ENCODE data around the gene PQBP1. TPM values are rescaled to one million over a fixed set of nuclear protein-coding genes. Genes with fewer than 3 reads are reported as not detected.
A peak's percentile ranks its signal among the peaks of the same experiment; 100 is the strongest.

Gene PQBP1
- total RNA-seq, 1 donor from 2014 or later = 114 TPM

DNA sequence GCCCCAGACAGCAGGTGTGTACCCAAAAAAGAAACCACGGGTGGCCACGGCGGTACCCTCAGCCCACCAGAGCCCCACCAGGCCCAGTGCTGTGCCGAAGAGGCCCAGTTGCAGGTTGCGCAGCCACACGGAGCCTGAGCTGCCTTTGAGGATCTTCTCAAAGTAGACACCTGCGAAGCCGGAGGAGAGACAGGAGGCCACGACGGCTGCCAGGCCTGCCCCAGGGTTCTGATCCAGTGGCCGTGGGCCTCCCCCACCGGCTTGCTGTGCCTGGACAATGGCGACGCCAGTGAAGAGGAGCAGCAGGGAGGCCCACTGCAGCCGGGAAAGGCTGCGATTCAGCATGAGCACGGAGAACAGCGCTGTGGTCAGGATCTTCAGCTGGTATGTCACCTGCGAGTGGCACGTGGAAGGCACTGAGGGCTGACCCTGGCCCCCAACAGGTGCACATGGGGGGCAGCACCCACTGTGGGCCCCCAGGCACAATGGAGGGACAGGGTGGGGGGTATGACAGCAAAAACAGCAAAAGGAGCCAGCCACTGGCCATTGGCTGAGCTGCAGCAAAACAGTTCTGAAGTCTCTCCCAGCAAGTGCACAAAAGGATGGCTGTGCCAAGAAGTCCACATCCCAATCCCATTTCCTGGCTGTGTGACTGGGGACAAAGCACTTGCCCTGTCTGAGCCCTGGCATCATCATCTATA lies 7.5 kb downstream of the PQBP1 start:
- H3K27ac Mint-ChIP-seq = no peak overlapping the region
- intact Hi-C loops (cut with micrococcal nuclease) = no loop called here
- no peak overlapping the region for H3K4me3 Mint-ChIP-seq
- no peaks in the 10 kb centered on the region for H3K27me3 Mint-ChIP-seq
- H3K4me1 Mint-ChIP-seq = peaks cover 3% of the 10 kb centered on the region
- H3K9me3 Mint-ChIP-seq = no peaks in the 10 kb centered on the region
- peaks cover 33% of the 10 kb centered on the region for H3K36me3 Mint-ChIP-seq (ENCODE audit: low read depth)
- no peak for DNase-seq

DNA sequence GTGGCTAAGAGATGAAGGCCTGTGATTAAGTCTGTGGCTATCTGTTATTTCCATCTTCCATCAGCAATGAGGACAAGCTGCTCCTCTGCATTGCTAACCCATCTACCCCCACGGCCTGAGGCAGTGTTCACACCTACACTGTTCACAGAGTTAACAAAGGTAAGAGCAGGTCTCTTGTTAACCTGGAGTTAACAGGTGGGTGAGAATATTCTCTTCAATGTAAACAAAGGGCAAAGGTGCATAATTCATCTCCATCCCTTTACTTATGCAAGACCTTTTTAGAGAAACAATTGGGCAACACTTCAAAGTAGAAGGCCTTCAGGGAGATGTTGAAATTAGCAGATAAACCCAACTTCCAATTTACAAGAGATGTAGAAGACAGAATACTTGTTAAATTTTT lies 10.9 kb downstream of the PQBP1 start:
- intact Hi-C loops (cut with micrococcal nuclease) = no loop called here
- Mint-ChIP-seq H3K9me3 (no peaks in the 10 kb centered on the region), H3K4me3 (no peak overlapping the region), H3K4me1 (peaks cover 22% of the 10 kb centered on the region), H3K27me3 (no peaks in the 10 kb centered on the region), H3K36me3 (ENCODE audit: low read depth) (peaks cover 29% of the 10 kb centered on the region), H3K27ac (no peak overlapping the region)
- no peak for DNase-seq

DNA sequence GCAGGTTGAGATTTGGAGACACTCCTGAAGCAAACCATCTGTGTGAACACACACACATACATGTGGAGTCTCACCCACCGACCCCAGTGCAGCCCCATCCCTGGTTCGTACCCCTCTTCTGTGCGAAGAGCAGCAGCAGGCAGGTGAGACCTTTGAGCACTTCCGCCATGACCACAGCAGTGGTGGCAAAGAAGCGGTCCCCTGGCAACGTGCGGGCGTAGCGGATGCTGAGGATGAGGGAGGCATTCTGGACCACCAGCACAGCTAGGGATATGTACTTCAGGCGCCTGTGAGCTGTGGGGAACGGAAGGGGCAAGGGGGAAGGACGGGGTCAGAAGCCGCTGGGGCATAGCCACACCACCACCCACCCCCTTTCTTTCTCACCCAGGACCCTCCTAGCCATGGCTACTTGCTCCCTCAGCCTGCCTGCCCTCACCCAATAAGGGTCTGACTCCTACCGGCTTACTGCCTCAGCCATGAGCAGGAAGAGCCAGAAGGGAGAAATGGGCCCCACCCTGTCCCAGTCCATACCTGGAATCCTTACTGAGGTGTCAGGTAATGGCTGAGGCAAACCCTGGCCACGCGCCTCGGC lies 12.1 kb downstream of the PQBP1 start:
- Mint-ChIP-seq H3K36me3 (ENCODE audit: low read depth) (peaks cover 33% of the 10 kb centered on the region), H3K9me3 (no peaks in the 10 kb centered on the region), H3K4me1 (peaks cover 30% of the 10 kb centered on the region), H3K27me3 (no peaks in the 10 kb centered on the region), H3K27ac (peak overlapping the region; percentile 11), H3K4me3 (no peak overlapping the region)
- no peak for DNase-seq
- intact Hi-C loops (cut with micrococcal nuclease) = no loop called here

DNA sequence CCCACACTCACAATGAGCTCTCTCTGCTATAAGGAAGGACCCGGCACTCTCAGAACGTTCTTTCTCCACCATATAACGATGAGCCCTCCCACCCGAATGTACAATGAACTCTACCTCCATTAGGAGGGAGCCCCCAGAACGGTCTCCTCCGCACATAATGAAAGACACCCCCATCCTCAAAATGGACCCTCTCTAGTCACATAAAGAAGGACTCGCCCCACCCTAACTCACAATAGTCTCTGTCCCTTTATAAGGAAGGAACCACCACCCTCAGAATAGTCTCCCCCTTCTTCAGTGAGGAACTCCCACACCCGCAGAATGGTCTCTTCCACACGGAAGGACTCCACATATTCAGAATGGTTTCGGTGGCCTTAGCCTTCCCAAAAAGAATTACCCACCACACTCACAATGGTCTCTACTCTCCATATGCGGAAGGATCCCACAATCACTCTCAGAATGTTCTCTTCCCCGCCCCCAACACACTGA lies 13.2 kb downstream of the PQBP1 start:
- H3K27ac Mint-ChIP-seq = peak overlapping the region; percentile 96
- H3K36me3 Mint-ChIP-seq (ENCODE audit: low read depth) = peaks cover 42% of the 10 kb centered on the region
- H3K4me3 Mint-ChIP-seq = peak overlapping the region; percentile 96
- H3K4me1 Mint-ChIP-seq = peaks cover 30% of the 10 kb centered on the region
- DNase-seq = no peak
- intact Hi-C loops (cut with micrococcal nuclease) = loop anchor here (1.0 kb wide), 2 partner anchors 13 to 20 kb away; no protein-coding TSS in a partner anchor
- H3K9me3 Mint-ChIP-seq = no peaks in the 10 kb centered on the region
- no peaks in the 10 kb centered on the region for H3K27me3 Mint-ChIP-seq

DNA sequence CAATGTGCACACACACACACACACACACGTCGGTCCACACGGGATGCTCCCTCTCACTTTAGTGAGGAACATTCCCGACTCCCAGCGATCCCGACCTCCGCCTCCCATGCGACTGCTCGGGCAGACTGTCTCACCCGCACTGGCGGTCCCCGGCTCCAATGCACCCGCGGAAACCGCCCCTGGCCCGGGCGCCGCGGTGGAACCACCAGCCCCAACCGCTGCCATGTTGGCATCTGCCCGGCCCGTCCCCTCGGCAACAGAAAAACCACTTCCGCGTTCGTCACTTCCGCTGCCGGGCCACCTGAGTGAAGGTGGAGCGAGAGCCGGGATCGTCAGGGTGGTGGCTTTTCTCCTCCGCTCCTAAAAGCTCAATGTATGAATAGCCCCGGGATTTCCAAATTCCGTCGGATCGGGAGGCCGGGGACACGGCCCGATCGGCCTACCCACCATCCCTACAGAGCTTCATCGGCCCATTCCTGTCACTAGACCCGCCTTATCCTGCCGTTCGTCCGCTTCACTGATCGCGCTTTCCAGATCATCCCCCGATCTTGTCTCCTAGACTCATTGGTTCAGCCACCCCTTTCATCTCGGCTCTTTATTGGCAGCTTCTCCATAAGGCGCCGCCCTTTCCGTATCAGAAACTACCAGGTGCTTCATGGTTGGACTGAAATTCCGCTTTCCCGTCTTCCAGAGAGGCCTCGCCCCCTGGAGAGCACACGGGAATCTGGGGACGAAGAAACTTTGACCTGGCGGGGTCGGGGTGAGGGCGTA lies 13.9 kb downstream of the PQBP1 start, which contains the start of gene SLC35A2:
SLC35A2 (minus strand) TSS at position 235 of the 771 bp plus-strand sequence; CDS start at position 225, 10 bp downstream.
- H3K4me1 Mint-ChIP-seq = peaks cover 30% of the 10 kb centered on the region
- peak; percentile 97 for DNase-seq
- intact Hi-C loops (cut with micrococcal nuclease) = loop anchor here (1.0 kb wide), 2 partner anchors 13 to 20 kb away; no protein-coding TSS in a partner anchor
- H3K4me3 Mint-ChIP-seq = peak within 1 kb of the TSS; percentile 96
- peaks cover 48% of the 10 kb centered on the region for H3K36me3 Mint-ChIP-seq (ENCODE audit: low read depth)
- H3K9me3 Mint-ChIP-seq = no peaks in the 10 kb centered on the region
- peak within 1 kb of the TSS; percentile 96 for H3K27ac Mint-ChIP-seq
- H3K27me3 Mint-ChIP-seq = no peaks in the 10 kb centered on the region

DNA sequence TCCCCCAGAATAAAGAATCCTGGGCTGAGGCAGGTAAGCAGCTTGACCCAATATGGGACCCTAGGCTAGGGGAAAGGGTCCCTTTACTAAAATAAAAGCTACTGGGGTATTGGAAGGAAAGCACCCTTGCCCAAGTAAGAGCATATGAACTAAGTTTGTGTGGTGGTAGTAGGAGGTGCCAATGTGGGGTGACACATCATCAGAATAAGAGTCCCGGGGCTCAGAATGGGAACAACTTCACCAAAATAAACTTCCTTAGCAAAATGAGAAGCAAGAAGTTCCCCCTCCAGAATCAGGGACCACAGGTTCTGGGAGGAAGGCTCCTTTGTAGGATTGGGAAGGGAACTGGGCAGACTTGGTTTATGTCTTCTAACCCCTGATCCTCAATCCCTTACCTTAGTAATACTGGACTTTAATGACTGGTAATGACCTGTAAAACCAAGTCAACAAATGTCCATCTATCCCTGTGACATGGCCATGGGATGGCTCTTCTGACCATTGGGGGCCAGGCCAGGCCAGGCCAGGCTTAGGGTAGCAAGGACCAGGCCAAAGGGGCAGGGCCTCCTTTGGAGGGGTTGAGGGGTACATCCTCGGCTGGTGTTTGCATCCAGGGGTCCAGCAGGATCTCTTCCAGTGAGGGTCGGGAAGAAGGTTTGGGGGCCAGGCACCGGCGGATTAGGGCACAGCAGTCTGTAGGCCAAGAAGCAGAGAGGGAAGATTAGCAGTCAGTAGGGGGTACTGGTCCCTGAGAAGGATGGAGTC lies 16.1 kb downstream of the PQBP1 start:
- no peak for DNase-seq
- peak overlapping the region; percentile 96 for H3K4me3 Mint-ChIP-seq
- H3K27ac Mint-ChIP-seq = peak overlapping the region; percentile 78
- peaks cover 31% of the 10 kb centered on the region for H3K4me1 Mint-ChIP-seq
- H3K27me3 Mint-ChIP-seq = no peaks in the 10 kb centered on the region
- peaks cover 65% of the 10 kb centered on the region for H3K36me3 Mint-ChIP-seq (ENCODE audit: low read depth)
- no peaks in the 10 kb centered on the region for H3K9me3 Mint-ChIP-seq
- intact Hi-C loops (cut with micrococcal nuclease) = no loop called here

DNA sequence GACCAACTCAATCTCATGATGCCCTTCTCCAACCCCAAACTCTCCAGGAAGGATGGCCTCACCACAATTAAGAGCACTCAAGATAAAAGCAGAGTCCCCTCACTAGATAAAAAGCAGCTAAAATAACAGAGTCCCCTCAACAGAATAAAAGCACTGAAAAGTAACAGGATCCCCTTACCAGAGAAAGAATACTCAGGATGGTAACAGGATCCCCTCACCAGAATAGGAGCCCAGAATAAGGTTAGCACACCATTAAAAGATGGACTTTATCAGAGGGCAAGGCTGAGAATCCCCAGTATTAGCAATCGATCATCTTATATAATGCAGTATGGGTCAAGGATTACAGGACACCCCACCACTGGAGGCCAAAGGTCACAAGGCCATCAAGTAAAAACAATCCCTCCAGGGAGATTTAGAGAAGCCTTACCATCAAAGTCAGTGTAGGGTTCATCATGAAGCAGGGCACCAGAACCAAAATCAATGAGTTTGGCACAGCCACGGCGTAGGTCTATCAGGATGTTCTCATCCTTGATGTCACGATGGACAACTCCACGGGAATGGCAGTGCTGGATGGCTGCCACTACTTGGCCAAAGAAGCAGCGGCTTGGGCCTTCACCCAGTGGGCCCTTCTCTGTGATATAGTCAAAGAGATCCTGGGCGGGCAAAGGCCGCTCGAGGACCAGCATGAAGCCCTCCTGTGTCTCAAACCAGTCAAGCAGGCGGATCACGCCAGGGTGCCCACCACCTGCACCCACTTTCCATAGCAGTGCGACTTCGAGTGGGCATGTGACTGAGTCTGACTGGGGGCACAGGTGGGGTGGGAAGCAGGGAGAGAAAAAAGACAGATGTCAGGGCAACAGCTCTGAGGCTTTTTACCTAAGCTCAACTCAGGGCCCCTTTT lies 17.1 kb downstream of the PQBP1 start:
- intact Hi-C loops (cut with micrococcal nuclease) = loop anchor here (5.0 kb wide), 3 partner anchors 113 to 1698 kb away; partner anchors contain the start of genes CDK16, HDAC6 and TFE3

DNA sequence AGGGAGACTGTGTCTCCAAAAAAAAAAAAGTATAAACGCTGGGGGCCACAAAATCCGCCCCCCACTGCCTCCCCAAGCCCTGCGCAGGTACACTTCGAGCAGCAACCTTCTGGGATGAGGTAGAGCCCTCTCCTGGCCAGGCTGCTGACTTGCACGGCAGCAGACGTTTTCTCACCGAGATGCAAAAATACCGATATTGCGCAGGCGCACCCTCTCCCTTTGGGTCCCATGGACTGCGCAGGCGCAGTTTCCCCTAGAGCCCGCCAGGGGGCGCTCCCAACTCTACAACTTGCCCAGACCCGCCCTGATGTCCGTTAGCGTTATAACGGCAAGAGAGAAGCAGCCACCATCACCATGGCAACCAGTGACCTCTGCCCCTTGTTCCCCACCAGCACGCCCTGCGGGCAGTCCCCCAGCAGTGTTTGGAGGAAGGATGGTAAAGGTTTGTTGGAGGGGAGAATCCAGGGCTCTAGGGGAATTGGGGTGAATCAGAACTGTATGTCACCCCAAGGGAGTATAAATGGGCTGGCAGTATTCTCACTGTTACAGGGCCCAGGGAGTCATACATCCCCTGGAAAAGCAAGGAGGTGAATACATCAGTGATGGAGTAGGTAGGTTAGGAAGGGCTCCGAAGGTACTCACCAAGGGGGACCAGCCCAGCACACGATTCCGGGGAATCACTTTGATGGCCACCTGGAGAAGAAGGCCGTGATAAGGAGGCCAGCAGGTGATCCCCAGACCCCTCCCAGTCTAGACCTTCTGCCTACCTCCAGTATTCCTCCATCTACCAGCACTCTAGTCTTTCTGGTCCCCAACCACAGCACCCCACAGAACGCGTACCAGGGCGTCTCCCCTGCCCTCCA lies 19.6 kb downstream of the PQBP1 start:
- peak overlapping the region; percentile 95 for H3K27ac Mint-ChIP-seq
- peaks cover 71% of the 10 kb centered on the region for H3K36me3 Mint-ChIP-seq (ENCODE audit: low read depth)
- intact Hi-C loops (cut with micrococcal nuclease) = loop anchor here (1.0 to 5.0 kb wide), 4 partner anchors 26 to 1700 kb away; partner anchors contain the start of genes CDK16, HDAC6 and TFE3
- peak overlapping the region; percentile 96 for H3K4me3 Mint-ChIP-seq
- DNase-seq = peak; percentile 96
- no peaks in the 10 kb centered on the region for H3K9me3 Mint-ChIP-seq
- H3K27me3 Mint-ChIP-seq = no peaks in the 10 kb centered on the region
- H3K4me1 Mint-ChIP-seq = peaks cover 32% of the 10 kb centered on the region

More for the DNA sequence above, 17.1 kb downstream of the PQBP1 start:
- DNase-seq = no peak
- H3K9me3 Mint-ChIP-seq = no peaks in the 10 kb centered on the region
- H3K27ac Mint-ChIP-seq = peak overlapping the region; percentile 78
- peaks cover 34% of the 10 kb centered on the region for H3K4me1 Mint-ChIP-seq
- H3K27me3 Mint-ChIP-seq = no peaks in the 10 kb centered on the region
- H3K4me3 Mint-ChIP-seq = peak overlapping the region; percentile 96
- H3K36me3 Mint-ChIP-seq (ENCODE audit: low read depth) = peaks cover 68% of the 10 kb centered on the region

DNA sequence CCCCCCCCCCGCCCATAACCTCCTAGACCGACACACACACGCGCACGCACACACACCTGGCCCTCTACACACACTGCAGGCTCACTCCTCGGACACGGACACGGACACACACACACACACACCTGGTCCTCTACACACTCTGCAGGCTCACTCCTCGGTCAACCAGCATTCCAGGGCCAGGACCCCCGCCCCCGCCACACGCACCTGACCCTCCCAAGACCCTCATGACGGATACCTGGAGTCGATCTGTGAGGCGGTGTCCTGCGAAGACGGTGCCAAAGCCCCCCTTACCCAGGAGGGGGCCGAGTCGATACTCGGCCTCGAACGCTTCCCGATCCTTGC lies 20.5 kb downstream of the PQBP1 start:
- Mint-ChIP-seq H3K36me3 (ENCODE audit: low read depth) (peaks cover 69% of the 10 kb centered on the region), H3K4me3 (peak overlapping the region; percentile 96), H3K27me3 (no peaks in the 10 kb centered on the region), H3K27ac (peak overlapping the region; percentile 95), H3K9me3 (no peaks in the 10 kb centered on the region), H3K4me1 (peaks cover 32% of the 10 kb centered on the region)
- intact Hi-C loops (cut with micrococcal nuclease) = loop anchor here (5.0 kb wide), 3 partner anchors 116 to 1701 kb away; partner anchors contain the start of genes CDK16, HDAC6 and TFE3
- no peak for DNase-seq

DNA sequence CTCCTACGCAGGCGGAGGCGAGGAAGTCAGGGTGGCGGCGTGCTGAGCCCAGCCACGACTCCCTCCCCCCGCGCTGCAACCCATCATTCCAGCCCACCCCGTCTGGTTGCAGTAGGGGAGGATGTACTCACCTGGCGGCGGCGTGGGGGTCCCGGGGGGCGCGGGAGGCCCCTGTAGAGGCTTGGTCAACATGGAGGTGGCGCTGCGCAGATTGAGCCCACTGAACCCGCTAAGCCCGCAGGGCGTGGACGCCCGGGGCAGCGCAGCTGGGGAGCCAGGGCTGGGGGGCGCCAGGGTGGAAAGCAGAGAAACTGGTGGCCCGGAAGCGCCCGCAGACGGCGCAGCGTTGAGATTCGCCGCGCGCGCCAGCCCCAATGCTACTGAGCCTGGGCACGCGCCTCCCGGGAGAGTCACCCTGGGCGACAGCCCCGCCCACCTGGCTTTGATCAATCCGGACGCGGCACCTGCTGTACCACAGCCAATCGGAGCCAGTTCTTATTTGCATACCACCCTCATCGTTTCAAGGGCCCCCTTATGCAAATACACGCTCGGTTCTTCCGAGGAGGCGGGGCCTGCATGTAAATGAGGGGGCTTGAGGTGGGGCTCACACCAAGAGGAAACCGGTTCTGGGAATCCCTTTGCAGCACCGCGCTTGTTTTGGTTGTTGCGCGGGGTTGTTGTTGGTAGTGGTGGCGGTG lies 21.1 kb downstream of the PQBP1 start, which contains the start of gene PIM2:
PIM2 (minus strand) TSS at position 382 of the 698 bp plus-strand sequence; CDS start at position 192, 190 bp downstream.
- H3K4me3 Mint-ChIP-seq = peak within 1 kb of the TSS; percentile 96
- peaks cover 30% of the 10 kb centered on the region for H3K4me1 Mint-ChIP-seq
- no peaks in the 10 kb centered on the region for H3K27me3 Mint-ChIP-seq
- peak; percentile 97 for DNase-seq
- peak within 1 kb of the TSS; percentile 95 for H3K27ac Mint-ChIP-seq
- H3K9me3 Mint-ChIP-seq = no peaks in the 10 kb centered on the region
- intact Hi-C loops (cut with micrococcal nuclease) = loop anchor here (1.0 to 5.0 kb wide), 6 partner anchors 19 to 1701 kb away; partner anchors contain the start of genes CDK16, HDAC6 and TFE3
- H3K36me3 Mint-ChIP-seq (ENCODE audit: low read depth) = peaks cover 64% of the 10 kb centered on the region

DNA sequence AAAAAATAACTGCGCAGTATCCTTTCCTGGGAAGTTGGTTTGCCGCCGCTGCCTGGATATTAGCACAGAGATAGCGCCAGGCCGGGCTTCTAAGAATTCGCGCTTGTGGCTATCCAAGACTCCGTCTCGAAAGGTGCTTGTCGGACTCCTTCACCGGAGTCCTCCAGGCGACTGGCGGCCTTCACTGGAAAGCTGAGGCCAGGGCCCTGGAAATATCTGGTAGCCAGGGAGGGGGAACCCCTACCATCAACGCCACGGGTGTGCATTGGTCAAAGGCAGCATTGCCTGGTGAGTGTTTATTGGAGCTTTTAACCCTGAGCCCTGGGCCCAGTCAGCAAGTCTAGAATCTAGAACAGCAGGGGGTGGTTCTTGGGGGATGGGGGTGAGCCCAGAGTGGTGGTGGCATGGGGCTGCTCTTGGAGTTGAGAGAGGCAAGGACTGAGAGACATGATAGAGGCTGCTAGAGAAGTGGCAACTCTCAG lies 21.7 kb downstream of the PQBP1 start:
- Mint-ChIP-seq H3K36me3 (ENCODE audit: low read depth) (peaks cover 64% of the 10 kb centered on the region), H3K27ac (peak overlapping the region; percentile 95), H3K4me3 (peak overlapping the region; percentile 96), H3K9me3 (no peaks in the 10 kb centered on the region), H3K4me1 (peaks cover 29% of the 10 kb centered on the region), H3K27me3 (no peaks in the 10 kb centered on the region)
- no peak for DNase-seq
- intact Hi-C loops (cut with micrococcal nuclease) = loop anchor here (1.0 to 5.0 kb wide), 6 partner anchors 18 to 1702 kb away; partner anchors contain the start of genes CDK16, HDAC6 and TFE3

All from activated CD4-positive, alpha-beta T cell treated with anti-CD3 and anti-CD28 coated beads, Interleukin-2, amount 10 ng/mL, durations not matched to agents 24 days and 14 days (primary cell).